ENCODE results near the gene EHD4. TPM values are rescaled to one million over a fixed set of nuclear protein-coding genes. Genes with fewer than 3 reads are reported as not detected.

Gene EHD4
- total RNA-seq, 6 experiments from 2014 or later: 14.1 to 21.8 (median 18.1) TPM

- TF ChIP-seq CTCF (IDR thresholded peaks at IDR 0.05): no peak
- Mint-ChIP-seq H3K27me3 (ENCODE audit: insufficient read depth) (no peaks in the 10 kb centered on the region), H3K9me3 (no peaks in the 10 kb centered on the region), H3K27ac (no peak overlapping the region), H3K4me3 (no peak overlapping the region), H3K4me1 (ENCODE audit: low read depth) (peaks cover 53% of the 10 kb centered on the region), H3K36me3 (ENCODE audit: low read depth) (peaks cover 25% of the 10 kb centered on the region)
- DNase-seq: no peak
Observed at GRCh38 chr15:41923401-41923997, 48.9 kb downstream of the EHD4 start.

GRCh38 chr15:41922353-41922752 is 50.0 kb downstream of the EHD4 start:
- Mint-ChIP-seq H3K4me1 (ENCODE audit: low read depth) (peaks cover 53% of the 10 kb centered on the region), H3K27ac (no peak overlapping the region)
- no peak for TF ChIP-seq CTCF (IDR thresholded peaks at IDR 0.05)

GRCh38 chr15:41921639-41922038 is 50.7 kb downstream of the EHD4 start:
- Mint-ChIP-seq H3K4me1 (ENCODE audit: low read depth) (peaks cover 52% of the 10 kb centered on the region), H3K36me3 (ENCODE audit: low read depth) (peaks cover 25% of the 10 kb centered on the region), H3K27ac (no peak overlapping the region)

More at GRCh38 chr15:41922353-41922752, 50.0 kb downstream of the EHD4 start:
- peaks cover 2% of the 10 kb centered on the region; the same call in 1 of the 2 replicates for H3K27me3 Mint-ChIP-seq (ENCODE audit: insufficient read depth)
- no peak overlapping the region for H3K4me3 Mint-ChIP-seq
- DNase-seq: no peak
- peaks cover 25% of the 10 kb centered on the region for H3K36me3 Mint-ChIP-seq (ENCODE audit: low read depth)
- no peaks in the 10 kb centered on the region for H3K9me3 Mint-ChIP-seq

DNA sequence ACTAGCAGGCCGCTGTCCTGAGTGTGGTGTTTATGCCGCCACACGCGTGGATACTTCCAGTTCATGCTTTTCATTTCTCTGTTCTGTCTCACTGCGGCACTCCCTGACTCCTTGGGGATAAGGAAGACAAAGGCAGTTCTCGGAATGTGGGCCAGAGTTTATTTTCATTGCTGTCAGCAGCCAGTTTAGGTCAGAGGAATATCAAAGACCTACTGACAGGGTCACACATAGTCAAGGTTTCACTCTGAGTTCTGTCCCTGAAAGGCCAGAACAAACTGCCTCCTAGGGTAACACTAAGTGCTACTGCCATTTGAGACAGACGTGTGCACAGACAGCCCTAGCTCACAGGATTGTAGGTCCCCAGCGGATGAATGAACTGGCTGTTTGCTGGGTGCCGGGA is 51.2 kb downstream of the EHD4 start:
- no peak for DNase-seq
- peaks cover 52% of the 10 kb centered on the region for H3K4me1 Mint-ChIP-seq (ENCODE audit: low read depth)
- no peaks in the 10 kb centered on the region for H3K9me3 Mint-ChIP-seq
- H3K36me3 Mint-ChIP-seq (ENCODE audit: low read depth): peaks cover 25% of the 10 kb centered on the region
- no peak for TF ChIP-seq CTCF (IDR thresholded peaks at IDR 0.05)
- no peak overlapping the region for H3K27ac Mint-ChIP-seq
- no peak overlapping the region for H3K4me3 Mint-ChIP-seq
- peaks cover 2% of the 10 kb centered on the region; the same call in 1 of the 2 replicates for H3K27me3 Mint-ChIP-seq (ENCODE audit: insufficient read depth)

More at GRCh38 chr15:41921639-41922038, 50.7 kb downstream of the EHD4 start:
- Mint-ChIP-seq H3K27me3 (ENCODE audit: insufficient read depth) (peaks cover 2% of the 10 kb centered on the region; the same call in 1 of the 2 replicates), H3K9me3 (no peaks in the 10 kb centered on the region), H3K4me3 (no peak overlapping the region)
- no peak for TF ChIP-seq CTCF (IDR thresholded peaks at IDR 0.05)
- DNase-seq: no peak

- H3K9me3 Mint-ChIP-seq: no peaks in the 10 kb centered on the region
- peaks cover 25% of the 10 kb centered on the region for H3K36me3 Mint-ChIP-seq (ENCODE audit: low read depth)
- no peak for TF ChIP-seq CTCF (IDR thresholded peaks at IDR 0.05)
- no peak overlapping the region for H3K27ac Mint-ChIP-seq
- no peak overlapping the region for H3K4me3 Mint-ChIP-seq
- H3K4me1 Mint-ChIP-seq (ENCODE audit: low read depth): peaks cover 58% of the 10 kb centered on the region
- H3K27me3 Mint-ChIP-seq (ENCODE audit: insufficient read depth): peaks cover 2% of the 10 kb centered on the region; the same call in 1 of the 2 replicates
- no peak for DNase-seq
Observed at GRCh38 chr15:41919954-41920538, 52.3 kb downstream of the EHD4 start.

All from HFFc6 (cell line).